Stimulated activated naive CD4-positive, alpha-beta T cell treated with Interleukin-2 at 50 U/mL for 16 hours (primary cell): ENCODE measurements around the gene GTSE1.
A peak's percentile ranks its signal among the peaks of the same experiment; 100 is the strongest.
"Not testable (repeated sequence)": the region's sequence is repeated elsewhere in the genome, so short reads cannot be mapped to it uniquely, and the experiment has no call there.

Source experiments
- DNase-seq: peaks from one replicate; lab custom pipeline; 2025; lab: John Stamatoyannopoulos, UW

GTSE1 gene

GRCh38 chr22:46296257-46297150 lies at the start of gene GTSE1:
GTSE1 (plus strand) TSS chr22:46296870; CDS start chr22:46297401, 531 bp downstream.
- DNase-seq = peak; percentile 96

- DNase-seq = no peak
Measured at GRCh38 chr22:46247443-46247975, 49.2 kb upstream of the GTSE1 start.

- peak; percentile 92 for DNase-seq
Measured at GRCh38 chr22:46250035-46250782, 46.5 kb upstream of the GTSE1 start, which contains the start of gene CDPF1. CDPF1 (minus strand) TSS chr22:46250293; CDS start chr22:46248284, 2,009 bp downstream.

GRCh38 chr22:46250783-46251125 lies 45.9 kb upstream of the GTSE1 start:
- no peak for DNase-seq

GRCh38 chr22:46251266-46251665 lies 45.4 kb upstream of the GTSE1 start:
- DNase-seq = no peak

- DNase-seq = no peak
Measured at GRCh38 chr22:46251816-46252380, 44.8 kb upstream of the GTSE1 start.

- no peak for DNase-seq
Measured at GRCh38 chr22:46256358-46256958, 40.2 kb upstream of the GTSE1 start.

GRCh38 chr22:46259374-46259773 lies 37.3 kb upstream of the GTSE1 start:
- DNase-seq = no peak

GRCh38 chr22:46260038-46260437 lies 36.6 kb upstream of the GTSE1 start:
- no peak for DNase-seq

- no peak for DNase-seq
Measured at GRCh38 chr22:46262449-46263215, 34.0 kb upstream of the GTSE1 start.

- DNase-seq = no peak
Measured at GRCh38 chr22:46263216-46263590, 33.5 kb upstream of the GTSE1 start, which contains the start of gene PKDREJ. PKDREJ (minus strand) TSS chr22:46263343; CDS start chr22:46263322, 21 bp downstream.

- not testable (repeated sequence) for DNase-seq
Measured at GRCh38 chr22:46264520-46264919, 32.1 kb upstream of the GTSE1 start.

- not testable (repeated sequence) for DNase-seq
Measured at GRCh38 chr22:46265627-46266026, 31.0 kb upstream of the GTSE1 start.

- peak; percentile 29 for DNase-seq
Measured at GRCh38 chr22:46267431-46268279, 29.0 kb upstream of the GTSE1 start, which contains the start of gene TTC38. TTC38 (plus strand) TSS chr22:46268008; CDS start chr22:46268040, 32 bp downstream.

GRCh38 chr22:46269564-46269963 lies 27.1 kb upstream of the GTSE1 start:
- DNase-seq = no peak

- no peak for DNase-seq
Measured at GRCh38 chr22:46272196-46272595, 24.5 kb upstream of the GTSE1 start.

- DNase-seq = no peak
Measured at GRCh38 chr22:46272762-46273431, 23.8 kb upstream of the GTSE1 start.

- DNase-seq = no peak
Measured at GRCh38 chr22:46273432-46274148, 23.1 kb upstream of the GTSE1 start.

GRCh38 chr22:46274381-46274780 lies 22.3 kb upstream of the GTSE1 start:
- no peak for DNase-seq
